ENCODE data around the gene TAS2R31.
"Not testable (repeated sequence)": the region's sequence is repeated elsewhere in the genome, so short reads cannot be mapped to it uniquely, and the experiment has no call there.

The TAS2R31 gene, protein sequence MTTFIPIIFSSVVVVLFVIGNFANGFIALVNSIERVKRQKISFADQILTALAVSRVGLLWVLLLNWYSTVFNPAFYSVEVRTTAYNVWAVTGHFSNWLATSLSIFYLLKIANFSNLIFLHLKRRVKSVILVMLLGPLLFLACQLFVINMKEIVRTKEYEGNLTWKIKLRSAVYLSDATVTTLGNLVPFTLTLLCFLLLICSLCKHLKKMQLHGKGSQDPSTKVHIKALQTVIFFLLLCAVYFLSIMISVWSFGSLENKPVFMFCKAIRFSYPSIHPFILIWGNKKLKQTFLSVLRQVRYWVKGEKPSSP

GRCh38 chr12:11031307-11031706 is at the start of gene TAS2R31:
Gene TAS2R31, minus strand, starts transcription at chr12:11031407. Its CDS starts 72 bp downstream, at chr12:11031335.
- Mint-ChIP-seq H3K4me1 (ENCODE audit: low read depth) (peaks cover 7% of the 10 kb centered on the region), H3K36me3 (ENCODE audit: low read depth) (peaks cover 53% of the 10 kb centered on the region), H3K27ac (no peak within 1 kb of the TSS), H3K4me3 (no peak within 1 kb of the TSS), H3K27me3 (no peaks in the 10 kb centered on the region), H3K9me3 (no peaks in the 10 kb centered on the region)

- Mint-ChIP-seq H3K36me3 (ENCODE audit: low read depth) (peaks cover 49% of the 10 kb centered on the region), H3K27ac (no peak overlapping the region)
Measured at GRCh38 chr12:11078246-11078645, 47.0 kb upstream of the TAS2R31 start.

DNA sequence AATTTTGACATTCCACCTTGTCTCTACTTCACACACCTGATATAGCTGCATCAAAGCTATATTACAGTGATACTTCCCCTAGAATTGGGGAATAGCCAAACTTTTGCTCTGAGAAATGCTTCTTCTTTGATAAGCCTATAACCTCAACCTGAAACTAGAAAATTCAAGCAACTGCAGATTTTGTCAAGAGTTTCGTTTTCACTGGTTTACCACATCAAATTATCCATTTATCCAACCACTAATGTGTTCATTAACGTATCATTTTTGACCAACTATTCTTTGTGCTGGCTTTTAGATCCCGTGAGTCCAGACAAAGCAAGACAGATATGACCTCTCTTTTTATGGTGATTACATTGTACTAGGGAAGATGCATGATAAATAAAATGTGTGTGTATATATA is 44.4 kb upstream of the TAS2R31 start:
- H3K36me3 Mint-ChIP-seq (ENCODE audit: low read depth), result peaks cover 48% of the 10 kb centered on the region
- H3K4me1 Mint-ChIP-seq (ENCODE audit: low read depth), result peaks cover 29% of the 10 kb centered on the region
- H3K27me3 Mint-ChIP-seq, result no peaks in the 10 kb centered on the region
- no peak overlapping the region for H3K4me3 Mint-ChIP-seq
- H3K9me3 Mint-ChIP-seq, result peaks cover 4% of the 10 kb centered on the region
- no peak overlapping the region for H3K27ac Mint-ChIP-seq

More at GRCh38 chr12:11078246-11078645, 47.0 kb upstream of the TAS2R31 start:
- peaks cover 29% of the 10 kb centered on the region for H3K4me1 Mint-ChIP-seq (ENCODE audit: low read depth)
- peaks cover 10% of the 10 kb centered on the region for H3K9me3 Mint-ChIP-seq
- no peak overlapping the region for H3K4me3 Mint-ChIP-seq
- no peaks in the 10 kb centered on the region for H3K27me3 Mint-ChIP-seq

DNA sequence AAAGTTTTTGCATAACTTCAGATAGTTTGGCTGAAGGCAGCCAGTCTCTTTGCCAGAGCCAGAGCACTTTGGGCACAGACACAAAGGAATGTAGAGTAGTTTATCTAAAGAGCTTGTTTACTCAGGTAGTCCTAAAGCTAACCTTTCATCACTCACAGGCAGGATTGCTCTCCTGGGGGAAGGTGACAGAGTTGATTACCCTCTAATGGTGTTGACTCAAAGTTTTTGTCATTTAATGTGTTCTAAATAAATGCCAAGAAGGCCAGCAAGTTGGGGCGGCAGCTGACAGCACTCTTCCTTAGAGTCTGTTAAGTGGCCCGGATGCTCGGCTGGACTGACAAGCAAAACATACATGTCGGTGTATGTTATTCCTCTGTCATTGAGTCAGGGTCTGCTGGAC is 40.2 kb upstream of the TAS2R31 start:
- peaks cover 43% of the 10 kb centered on the region for H3K36me3 Mint-ChIP-seq (ENCODE audit: low read depth)
- no peaks in the 10 kb centered on the region for H3K27me3 Mint-ChIP-seq
- H3K4me1 Mint-ChIP-seq (ENCODE audit: low read depth), result peaks cover 18% of the 10 kb centered on the region
- H3K9me3 Mint-ChIP-seq, result no peaks in the 10 kb centered on the region
- no peak overlapping the region for H3K27ac Mint-ChIP-seq
- H3K4me3 Mint-ChIP-seq, result no peak overlapping the region

DNA sequence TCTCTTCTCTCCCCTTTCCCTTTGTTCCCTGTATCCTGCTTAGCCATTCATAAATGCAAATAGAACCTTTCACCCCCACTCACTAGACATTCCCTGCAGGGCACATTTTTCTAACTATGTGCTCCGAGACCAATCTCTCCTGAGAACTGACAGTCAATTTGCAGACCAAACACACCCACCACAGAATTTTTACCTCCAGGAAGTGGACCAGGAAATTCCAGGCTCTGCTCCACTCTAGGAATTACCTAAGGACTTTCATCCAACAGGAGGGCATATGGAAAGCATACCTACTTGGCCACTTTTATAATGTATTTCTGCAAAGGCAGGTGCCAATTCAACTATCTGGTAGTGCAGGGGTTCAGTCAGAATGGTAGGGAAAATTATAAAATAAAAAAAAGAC is 39.8 kb upstream of the TAS2R31 start:
- Mint-ChIP-seq H3K4me1 (ENCODE audit: low read depth) (peaks cover 18% of the 10 kb centered on the region), H3K27me3 (no peaks in the 10 kb centered on the region), H3K27ac (no peak overlapping the region), H3K36me3 (ENCODE audit: low read depth) (peaks cover 45% of the 10 kb centered on the region), H3K4me3 (no peak overlapping the region), H3K9me3 (no peaks in the 10 kb centered on the region)

DNA sequence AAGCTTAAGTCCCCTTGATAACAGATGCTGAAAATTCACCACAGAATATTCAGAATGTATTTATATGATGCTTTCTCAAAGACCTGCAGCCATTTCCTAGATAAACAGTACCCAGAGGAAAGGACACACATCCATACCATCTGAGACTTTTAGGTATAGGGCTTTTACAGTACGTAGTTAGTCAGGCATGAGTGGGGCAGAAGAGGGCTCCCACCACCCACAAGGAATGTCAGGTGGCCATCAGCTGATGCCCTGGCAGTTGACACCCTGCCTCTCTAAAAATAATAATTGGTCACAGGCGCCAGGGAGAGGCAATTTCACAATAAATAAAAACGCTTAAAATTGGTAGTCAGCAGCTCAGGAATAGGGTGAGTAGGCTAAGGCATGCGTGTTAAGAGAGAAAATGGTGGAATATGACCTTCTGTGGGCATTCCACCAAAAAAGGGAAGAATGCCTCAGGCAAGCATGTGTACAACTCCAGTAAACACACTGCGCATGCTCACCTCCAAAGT is 38.7 kb upstream of the TAS2R31 start:
- no peaks in the 10 kb centered on the region for H3K9me3 Mint-ChIP-seq
- peaks cover 9% of the 10 kb centered on the region for H3K4me1 Mint-ChIP-seq (ENCODE audit: low read depth)
- no peak overlapping the region for H3K4me3 Mint-ChIP-seq
- no peak overlapping the region for H3K27ac Mint-ChIP-seq
- peaks cover 54% of the 10 kb centered on the region for H3K36me3 Mint-ChIP-seq (ENCODE audit: low read depth)
- H3K27me3 Mint-ChIP-seq, result no peaks in the 10 kb centered on the region

GRCh38 chr12:11067514-11067913 is 36.3 kb upstream of the TAS2R31 start:
- peaks cover 8% of the 10 kb centered on the region for H3K4me1 Mint-ChIP-seq (ENCODE audit: low read depth)
- no peaks in the 10 kb centered on the region for H3K27me3 Mint-ChIP-seq
- no peak overlapping the region for H3K27ac Mint-ChIP-seq
- no peaks in the 10 kb centered on the region for H3K9me3 Mint-ChIP-seq
- H3K36me3 Mint-ChIP-seq (ENCODE audit: low read depth), result peaks cover 50% of the 10 kb centered on the region
- H3K4me3 Mint-ChIP-seq, result no peak overlapping the region

DNA sequence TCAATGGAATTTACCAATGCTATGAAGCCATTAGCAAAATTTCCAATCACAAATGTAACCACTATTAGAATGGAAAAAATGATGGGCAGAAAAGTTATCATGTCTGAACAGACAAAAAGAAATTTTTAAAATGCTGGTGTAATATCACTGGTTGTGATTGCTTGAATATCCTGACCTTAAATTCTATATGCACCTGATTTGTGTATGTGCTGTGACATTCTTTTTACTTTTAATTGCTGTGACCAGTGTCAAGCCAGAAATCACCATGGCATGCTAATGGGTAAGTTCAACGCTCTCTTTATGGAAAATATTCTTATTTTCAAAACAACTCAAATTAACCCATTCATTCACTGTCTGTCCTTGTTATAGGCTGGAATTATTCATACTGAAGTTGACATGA is 31.0 kb upstream of the TAS2R31 start, which contains the start of gene TAS2R46:
TSS of gene TAS2R46 (minus strand) at position 101 of the 400 bp plus-strand sequence. CDS start at position 101, 0 bp downstream.
- not testable (repeated sequence) for H3K9me3 Mint-ChIP-seq, H3K27me3 Mint-ChIP-seq, H3K27ac Mint-ChIP-seq, H3K4me3 Mint-ChIP-seq
- peaks cover 43% of the 10 kb centered on the region for H3K36me3 Mint-ChIP-seq (ENCODE audit: low read depth)
- H3K4me1 Mint-ChIP-seq (ENCODE audit: low read depth), result peaks cover 27% of the 10 kb centered on the region

- Mint-ChIP-seq H3K27me3 (no peaks in the 10 kb centered on the region), H3K4me3 (no peak overlapping the region), H3K27ac (no peak overlapping the region), H3K36me3 (ENCODE audit: low read depth) (peaks cover 32% of the 10 kb centered on the region), H3K9me3 (no peaks in the 10 kb centered on the region), H3K4me1 (ENCODE audit: low read depth) (peaks cover 27% of the 10 kb centered on the region)
Measured at GRCh38 chr12:11059784-11060183, 28.6 kb upstream of the TAS2R31 start.

- Mint-ChIP-seq H3K4me3 (no peak overlapping the region), H3K36me3 (ENCODE audit: low read depth) (peaks cover 29% of the 10 kb centered on the region), H3K9me3 (no peaks in the 10 kb centered on the region), H3K27ac (no peak overlapping the region), H3K4me1 (ENCODE audit: low read depth) (peaks cover 27% of the 10 kb centered on the region), H3K27me3 (no peaks in the 10 kb centered on the region)
Measured at GRCh38 chr12:11059041-11059440, 27.8 kb upstream of the TAS2R31 start.

DNA sequence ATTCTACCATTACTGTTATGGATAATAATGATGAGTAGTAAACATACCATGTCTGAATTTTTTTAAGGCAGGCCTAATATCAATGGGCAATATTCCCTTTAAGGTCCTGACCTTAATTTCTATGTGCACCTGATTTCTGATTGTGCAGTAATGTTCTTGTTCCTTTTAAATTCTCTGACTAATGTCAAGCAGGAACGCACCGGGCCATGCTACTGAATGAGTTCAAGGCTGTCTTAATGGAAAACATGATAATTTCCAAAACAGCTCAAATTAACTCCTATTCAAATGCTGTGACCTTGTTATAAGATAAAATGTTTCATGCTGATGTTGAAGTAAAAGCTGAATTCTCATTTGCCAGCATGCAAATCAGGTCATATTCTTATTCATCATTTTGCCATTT is 24.1 kb upstream of the TAS2R31 start:
- no peak overlapping the region for H3K4me3 Mint-ChIP-seq
- H3K27ac Mint-ChIP-seq, result no peak overlapping the region
- peaks cover 5% of the 10 kb centered on the region for H3K4me1 Mint-ChIP-seq (ENCODE audit: low read depth)
- H3K36me3 Mint-ChIP-seq (ENCODE audit: low read depth), result peaks cover 40% of the 10 kb centered on the region
- peaks cover 15% of the 10 kb centered on the region for H3K9me3 Mint-ChIP-seq
- H3K27me3 Mint-ChIP-seq, result no peaks in the 10 kb centered on the region

- peaks cover 19% of the 10 kb centered on the region for H3K9me3 Mint-ChIP-seq
- not testable (repeated sequence) for H3K4me3 Mint-ChIP-seq; H3K27me3 Mint-ChIP-seq; H3K27ac Mint-ChIP-seq; H3K4me1 Mint-ChIP-seq (ENCODE audit: low read depth)
- peaks cover 64% of the 10 kb centered on the region for H3K36me3 Mint-ChIP-seq (ENCODE audit: low read depth)
Measured at GRCh38 chr12:11049806-11050531, 18.8 kb upstream of the TAS2R31 start.

DNA sequence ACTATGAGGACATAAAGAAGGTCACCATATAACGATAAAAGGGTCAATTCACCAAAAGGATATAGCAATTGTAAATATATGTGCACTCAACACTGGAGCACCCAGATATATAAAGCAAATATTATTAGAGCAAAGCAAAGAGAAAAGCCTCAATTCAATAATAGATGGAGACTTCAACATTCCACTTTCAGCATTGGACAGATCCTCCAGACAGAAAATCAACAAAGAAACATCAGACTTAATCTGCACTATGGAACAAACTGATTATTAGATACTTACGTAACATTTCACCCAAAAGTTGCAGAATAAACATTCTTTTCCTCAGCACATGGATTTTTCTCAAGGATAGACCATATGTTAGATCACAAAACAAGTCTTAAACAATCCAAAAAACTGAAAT is 10.2 kb upstream of the TAS2R31 start:
- H3K27me3 Mint-ChIP-seq; H3K9me3 Mint-ChIP-seq; H3K27ac Mint-ChIP-seq; H3K4me3 Mint-ChIP-seq; H3K4me1 Mint-ChIP-seq (ENCODE audit: low read depth): not testable (repeated sequence)
- peaks cover 66% of the 10 kb centered on the region for H3K36me3 Mint-ChIP-seq (ENCODE audit: low read depth)

- H3K4me3 Mint-ChIP-seq, result no peak overlapping the region
- peaks cover 5% of the 10 kb centered on the region for H3K4me1 Mint-ChIP-seq (ENCODE audit: low read depth)
- peaks cover 68% of the 10 kb centered on the region for H3K36me3 Mint-ChIP-seq (ENCODE audit: low read depth)
- no peaks in the 10 kb centered on the region for H3K27me3 Mint-ChIP-seq
- no peak overlapping the region for H3K27ac Mint-ChIP-seq
- no peaks in the 10 kb centered on the region for H3K9me3 Mint-ChIP-seq
Measured at GRCh38 chr12:11040162-11040561, 9.0 kb upstream of the TAS2R31 start.

DNA sequence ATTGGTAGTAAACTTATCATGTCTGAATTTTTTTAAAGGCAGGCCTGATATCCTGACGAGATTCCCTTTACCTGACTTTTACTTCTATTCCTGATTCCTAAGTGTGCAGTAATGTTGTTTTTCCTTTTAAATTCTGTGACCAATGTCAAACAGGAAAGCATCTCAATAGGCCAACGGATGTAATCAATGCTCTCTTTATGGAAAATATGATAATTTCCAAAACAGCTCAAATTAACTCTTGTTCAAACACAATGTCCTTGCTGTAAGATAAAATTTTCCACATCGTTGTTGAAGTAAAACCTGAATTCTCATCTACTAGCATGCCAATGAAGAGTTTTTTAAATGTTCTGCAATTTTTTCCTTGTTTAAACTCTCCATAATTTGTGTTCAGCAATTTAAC is 8.0 kb upstream of the TAS2R31 start:
- no peaks in the 10 kb centered on the region for H3K9me3 Mint-ChIP-seq
- peaks cover 61% of the 10 kb centered on the region for H3K36me3 Mint-ChIP-seq (ENCODE audit: low read depth)
- H3K4me3 Mint-ChIP-seq, result no peak overlapping the region

More for the DNA sequence above, 8.0 kb upstream of the TAS2R31 start:
- no peak overlapping the region for H3K27ac Mint-ChIP-seq
- no peaks in the 10 kb centered on the region for H3K27me3 Mint-ChIP-seq
- H3K4me1 Mint-ChIP-seq (ENCODE audit: low read depth), result peaks cover 5% of the 10 kb centered on the region

Data from stimulated activated naive CD8-positive, alpha-beta T cell treated with anti-CD3 and anti-CD28 coated beads, Interleukin-15, Interleukin-2, amounts not matched to agents 100 ng/mL and 50 ng/mL, for 24 hours (primary cell).